HEK293 (cell line): ENCODE results near the gene SLC25A26.

Source experiments
- CTCF ChIA-PET: fragments of 350-600 bp; formaldehyde crosslinking; extraction: SDS; loops from one replicate; lab custom pipeline; 2021; ENCODE audit warnings: antibody characterized with exemption; lab: Yijun Ruan, JAX
- POLR2A ChIA-PET: fragments of 300-600 bp; formaldehyde crosslinking; extraction: SDS; loops from one replicate; lab custom pipeline; 2020; ENCODE audit warnings: antibody characterized with exemption, inconsistent platforms; lab: Yijun Ruan, JAX
- H3K27ac ChIP-seq: fragments of 200-500 bp; sonication (Bioruptor generic); 2 replicates; pipeline ENCODE4 v1.5.1; 2014; ENCODE audit warnings: low read depth, low read length, control low read depth, inconsistent platforms; ENCODE audit errors: extremely low read depth
- H3K36me3 ChIP-seq, 2 experiments: fragments of 200-500 bp in 1 of 2; sonication (Bioruptor generic) in 1 of 2; 1 replicate in 1 of 2; 2 replicates in 1 of 2; pipeline ENCODE4 v1.5.1; 2014 to 2017; ENCODE audit warnings: inconsistent platforms in 2 of 2, low read length in 2 of 2; ENCODE audit not compliant: control insufficient read depth in 2 of 2, insufficient read depth in 1 of 2
- H3K4me1 ChIP-seq: fragments of 200-500 bp; sonication (Bioruptor generic); 2 replicates; pipeline ENCODE4 v1.5.1; 2014; ENCODE audit warnings: mild to moderate bottlenecking, low read length, inconsistent platforms; ENCODE audit not compliant: control insufficient read depth, insufficient read depth
- H3K4me3 ChIP-seq: 2 replicates; pipeline ENCODE4 v1.5.1; 2011; ENCODE audit warnings: low read depth, mild to moderate bottlenecking, control low read depth, low read length, moderate library complexity
- H3K9me3 ChIP-seq: fragments of 200-500 bp; sonication (Bioruptor generic); 2 replicates; pipeline ENCODE4 v1.5.1; 2014; ENCODE audit warnings: low read depth, low read length, inconsistent platforms; ENCODE audit not compliant: control insufficient read depth, insufficient read depth
- HOXD13 ChIP-seq: sonication (generic); formaldehyde crosslinking; IDR thresholded peaks from 2 replicates; pipeline ENCODE4 v1.8.0; 2022; ENCODE audit warnings: missing genetic modification reagents, borderline replicate concordance
- SALL2 ChIP-seq: fragments of 450-650 bp; formaldehyde crosslinking; IDR thresholded peaks from 2 replicates; pipeline ENCODE4 v1.5.0; 2017; ENCODE audit warnings: missing biosample characterization, mild to moderate bottlenecking, missing genetic modification characterization, borderline replicate concordance
- ZNF114 ChIP-seq: fragments of 450-650 bp; formaldehyde crosslinking; IDR thresholded peaks from 2 replicates; pipeline ENCODE4 v1.5.0; 2017; ENCODE audit warnings: missing biosample characterization, missing genetic modification characterization
- ZNF175 ChIP-seq: fragments of 450-650 bp; formaldehyde crosslinking; IDR thresholded peaks from 2 replicates; pipeline ENCODE4 v1.5.1; 2016; ENCODE audit warnings: missing biosample characterization, missing genetic modification characterization
- ZNF266 ChIP-seq: fragments of 450-650 bp; formaldehyde crosslinking; IDR thresholded peaks from 2 replicates; pipeline ENCODE4 v1.5.1; 2016; ENCODE audit warnings: missing biosample characterization, missing genetic modification characterization, low read depth
- ZNF350 ChIP-seq: fragments of 450-650 bp; formaldehyde crosslinking; IDR thresholded peaks from 2 replicates; pipeline ENCODE4 v1.5.0; 2017; ENCODE audit warnings: missing biosample characterization, mild to moderate bottlenecking, missing genetic modification characterization
- ZNF354C ChIP-seq: fragments of 450-650 bp; formaldehyde crosslinking; IDR thresholded peaks from 2 replicates; pipeline ENCODE4 v1.5.1; 2016; ENCODE audit warnings: missing biosample characterization, missing genetic modification characterization, low read depth, borderline replicate concordance
- ZNF366 ChIP-seq: fragments of 450-650 bp; formaldehyde crosslinking; conservative IDR thresholded peaks from 2 replicates; pipeline ENCODE4 v1.5.1; 2016; ENCODE audit warnings: missing biosample characterization, missing genetic modification characterization
- ZNF501 ChIP-seq: fragments of 450-650 bp; formaldehyde crosslinking; IDR thresholded peaks from 2 replicates; pipeline ENCODE4 v1.5.1; 2016; ENCODE audit warnings: missing biosample characterization, missing genetic modification characterization
- ZNF555 ChIP-seq: fragments of 450-650 bp; formaldehyde crosslinking; conservative IDR thresholded peaks from 2 replicates; pipeline ENCODE4 v1.5.1; 2017; ENCODE audit warnings: missing biosample characterization, mild to moderate bottlenecking, missing genetic modification characterization, inconsistent platforms
- ZNF621 ChIP-seq: fragments of 450-650 bp; formaldehyde crosslinking; IDR thresholded peaks from 2 replicates; pipeline ENCODE4 v1.5.1; 2017; ENCODE audit warnings: missing biosample characterization, missing genetic modification characterization
- ZNF76 ChIP-seq: fragments of 450-650 bp; formaldehyde crosslinking; IDR thresholded peaks from 2 replicates; pipeline ENCODE4; 2016; ENCODE audit warnings: low read depth, missing biosample characterization, missing genetic modification characterization, borderline replicate concordance
- ZXDB ChIP-seq: fragments of 450-650 bp; formaldehyde crosslinking; IDR thresholded peaks from 2 replicates; pipeline ENCODE4 v1.5.1; 2016; ENCODE audit warnings: missing biosample characterization, missing genetic modification characterization
- TF ChIP-seq, protein P1 (sequence below): fragments of 450-650 bp; IDR thresholded peaks from 2 replicates; pipeline ENCODE4 v1.5.1; 2018; ENCODE audit warnings: missing biosample characterization, mild to moderate bottlenecking, missing genetic modification characterization
- TF ChIP-seq, protein P2 (sequence below): fragments of 450-650 bp; formaldehyde crosslinking; IDR thresholded peaks from 2 replicates; pipeline ENCODE4 v1.5.1; 2016; ENCODE audit warnings: missing biosample characterization, missing genetic modification characterization
- TF ChIP-seq, protein P3 (sequence below): fragments of 450-650 bp; formaldehyde crosslinking; IDR thresholded peaks from 2 replicates; pipeline ENCODE4 v1.5.1; 2017; ENCODE audit warnings: missing biosample characterization, missing genetic modification characterization
- TF ChIP-seq, protein P4 (sequence below): fragments of 450-650 bp; formaldehyde crosslinking; IDR thresholded peaks from 2 replicates; pipeline ENCODE4 v1.5.1; 2017; ENCODE audit warnings: missing biosample characterization, missing genetic modification characterization
- TF ChIP-seq, protein P5 (sequence below): fragments of 450-650 bp; formaldehyde crosslinking; IDR thresholded peaks from 2 replicates; pipeline ENCODE4 v1.5.1; 2016; ENCODE audit warnings: missing biosample characterization, missing genetic modification characterization, borderline replicate concordance
- TF ChIP-seq, protein P6 (sequence below): fragments of 450-650 bp; formaldehyde crosslinking; IDR thresholded peaks from 2 replicates; pipeline ENCODE4 v1.5.1; 2016; ENCODE audit warnings: missing biosample characterization, missing genetic modification characterization, borderline replicate concordance

The SLC25A26 gene

DNA sequence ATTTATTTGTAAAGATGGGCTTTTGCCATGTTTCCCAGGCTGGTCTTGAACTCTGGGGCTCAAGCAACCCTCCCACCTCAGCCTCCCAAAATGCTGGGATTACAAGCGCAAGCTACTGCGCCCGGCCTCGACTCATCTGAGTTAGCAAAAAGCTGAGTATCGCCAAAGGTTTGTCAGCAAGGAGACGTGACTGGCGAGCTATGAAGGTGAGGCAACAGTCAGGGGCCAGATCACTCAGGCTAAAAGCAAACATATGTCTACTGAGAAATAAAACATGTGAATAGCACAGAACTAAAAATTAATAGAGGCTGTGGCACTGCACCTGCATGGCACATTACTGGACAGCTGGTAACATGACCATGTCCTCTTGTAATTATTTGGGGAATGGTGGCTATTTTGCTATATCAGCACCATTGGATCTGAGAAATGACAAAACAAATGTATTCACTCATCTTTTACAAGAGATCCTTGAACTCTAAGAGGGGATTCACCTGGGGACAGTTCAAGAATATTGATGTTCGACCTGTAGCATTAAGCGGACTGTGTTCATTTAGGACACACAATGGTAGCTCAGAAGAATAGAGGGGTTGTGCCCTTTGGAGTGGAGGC is 10.0 kb upstream of the SLC25A26 start:
- ChIA-PET CTCF (interaction anchor here (0.6 kb wide), 1 partner anchor 67 kb away, joined by 3 read pairs; no protein-coding TSS in a partner anchor), POLR2A (no interaction called here)
- Histone ChIP-seq H3K4me1 (no peaks in the 10 kb centered on the region), H3K9me3 (no peaks in the 10 kb centered on the region), H3K4me3 (no peak overlapping the region), H3K36me3 (no peaks in the 10 kb centered on the region), H3K27ac (no peak overlapping the region)
- TF ChIP-seq, protein P1, sequence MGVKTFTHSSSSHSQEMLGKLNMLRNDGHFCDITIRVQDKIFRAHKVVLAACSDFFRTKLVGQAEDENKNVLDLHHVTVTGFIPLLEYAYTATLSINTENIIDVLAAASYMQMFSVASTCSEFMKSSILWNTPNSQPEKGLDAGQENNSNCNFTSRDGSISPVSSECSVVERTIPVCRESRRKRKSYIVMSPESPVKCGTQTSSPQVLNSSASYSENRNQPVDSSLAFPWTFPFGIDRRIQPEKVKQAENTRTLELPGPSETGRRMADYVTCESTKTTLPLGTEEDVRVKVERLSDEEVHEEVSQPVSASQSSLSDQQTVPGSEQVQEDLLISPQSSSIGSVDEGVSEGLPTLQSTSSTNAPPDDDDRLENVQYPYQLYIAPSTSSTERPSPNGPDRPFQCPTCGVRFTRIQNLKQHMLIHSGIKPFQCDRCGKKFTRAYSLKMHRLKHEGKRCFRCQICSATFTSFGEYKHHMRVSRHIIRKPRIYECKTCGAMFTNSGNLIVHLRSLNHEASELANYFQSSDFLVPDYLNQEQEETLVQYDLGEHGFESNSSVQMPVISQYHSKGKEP (tag by site-specific recombination) = no peak
- no peak for TF ChIP-seq ZNF76 (tag by site-specific recombination)
- no peak for TF ChIP-seq SALL2 (tag by site-specific recombination)
- TF ChIP-seq, protein P2, sequence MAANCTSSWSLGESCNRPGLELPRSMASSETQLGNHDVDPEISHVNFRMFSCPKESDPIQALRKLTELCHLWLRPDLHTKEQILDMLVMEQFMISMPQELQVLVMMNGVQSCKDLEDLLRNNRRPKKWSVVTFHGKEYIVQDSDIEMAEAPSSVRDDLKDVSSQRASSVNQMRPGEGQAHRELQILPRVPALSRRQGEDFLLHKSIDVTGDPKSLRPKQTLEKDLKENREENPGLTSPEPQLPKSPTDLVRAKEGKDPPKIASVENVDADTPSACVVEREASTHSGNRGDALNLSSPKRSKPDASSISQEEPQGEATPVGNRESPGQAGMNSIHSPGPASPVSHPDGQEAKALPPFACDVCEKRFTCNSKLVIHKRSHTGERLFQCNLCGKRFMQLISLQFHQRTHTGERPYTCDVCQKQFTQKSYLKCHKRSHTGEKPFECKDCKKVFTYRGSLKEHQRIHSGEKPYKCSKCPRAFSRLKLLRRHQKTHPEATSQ (tag by site-specific recombination) = no peak
- no peak for TF ChIP-seq ZNF366 (tag by site-specific recombination)
- TF ChIP-seq, protein P3, sequence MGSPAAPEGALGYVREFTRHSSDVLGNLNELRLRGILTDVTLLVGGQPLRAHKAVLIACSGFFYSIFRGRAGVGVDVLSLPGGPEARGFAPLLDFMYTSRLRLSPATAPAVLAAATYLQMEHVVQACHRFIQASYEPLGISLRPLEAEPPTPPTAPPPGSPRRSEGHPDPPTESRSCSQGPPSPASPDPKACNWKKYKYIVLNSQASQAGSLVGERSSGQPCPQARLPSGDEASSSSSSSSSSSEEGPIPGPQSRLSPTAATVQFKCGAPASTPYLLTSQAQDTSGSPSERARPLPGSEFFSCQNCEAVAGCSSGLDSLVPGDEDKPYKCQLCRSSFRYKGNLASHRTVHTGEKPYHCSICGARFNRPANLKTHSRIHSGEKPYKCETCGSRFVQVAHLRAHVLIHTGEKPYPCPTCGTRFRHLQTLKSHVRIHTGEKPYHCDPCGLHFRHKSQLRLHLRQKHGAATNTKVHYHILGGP (tag by site-specific recombination) = no peak
- no peak for TF ChIP-seq HOXD13 (CRISPR knock-in tag)
- no peak for TF ChIP-seq ZNF350
- TF ChIP-seq, protein P4, sequence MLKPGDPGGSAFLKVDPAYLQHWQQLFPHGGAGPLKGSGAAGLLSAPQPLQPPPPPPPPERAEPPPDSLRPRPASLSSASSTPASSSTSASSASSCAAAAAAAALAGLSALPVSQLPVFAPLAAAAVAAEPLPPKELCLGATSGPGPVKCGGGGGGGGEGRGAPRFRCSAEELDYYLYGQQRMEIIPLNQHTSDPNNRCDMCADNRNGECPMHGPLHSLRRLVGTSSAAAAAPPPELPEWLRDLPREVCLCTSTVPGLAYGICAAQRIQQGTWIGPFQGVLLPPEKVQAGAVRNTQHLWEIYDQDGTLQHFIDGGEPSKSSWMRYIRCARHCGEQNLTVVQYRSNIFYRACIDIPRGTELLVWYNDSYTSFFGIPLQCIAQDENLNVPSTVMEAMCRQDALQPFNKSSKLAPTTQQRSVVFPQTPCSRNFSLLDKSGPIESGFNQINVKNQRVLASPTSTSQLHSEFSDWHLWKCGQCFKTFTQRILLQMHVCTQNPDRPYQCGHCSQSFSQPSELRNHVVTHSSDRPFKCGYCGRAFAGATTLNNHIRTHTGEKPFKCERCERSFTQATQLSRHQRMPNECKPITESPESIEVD (tag by site-specific recombination) = no peak
- TF ChIP-seq ZNF114 = no peak
- no peak for TF ChIP-seq ZNF175
- TF ChIP-seq, protein P5, sequence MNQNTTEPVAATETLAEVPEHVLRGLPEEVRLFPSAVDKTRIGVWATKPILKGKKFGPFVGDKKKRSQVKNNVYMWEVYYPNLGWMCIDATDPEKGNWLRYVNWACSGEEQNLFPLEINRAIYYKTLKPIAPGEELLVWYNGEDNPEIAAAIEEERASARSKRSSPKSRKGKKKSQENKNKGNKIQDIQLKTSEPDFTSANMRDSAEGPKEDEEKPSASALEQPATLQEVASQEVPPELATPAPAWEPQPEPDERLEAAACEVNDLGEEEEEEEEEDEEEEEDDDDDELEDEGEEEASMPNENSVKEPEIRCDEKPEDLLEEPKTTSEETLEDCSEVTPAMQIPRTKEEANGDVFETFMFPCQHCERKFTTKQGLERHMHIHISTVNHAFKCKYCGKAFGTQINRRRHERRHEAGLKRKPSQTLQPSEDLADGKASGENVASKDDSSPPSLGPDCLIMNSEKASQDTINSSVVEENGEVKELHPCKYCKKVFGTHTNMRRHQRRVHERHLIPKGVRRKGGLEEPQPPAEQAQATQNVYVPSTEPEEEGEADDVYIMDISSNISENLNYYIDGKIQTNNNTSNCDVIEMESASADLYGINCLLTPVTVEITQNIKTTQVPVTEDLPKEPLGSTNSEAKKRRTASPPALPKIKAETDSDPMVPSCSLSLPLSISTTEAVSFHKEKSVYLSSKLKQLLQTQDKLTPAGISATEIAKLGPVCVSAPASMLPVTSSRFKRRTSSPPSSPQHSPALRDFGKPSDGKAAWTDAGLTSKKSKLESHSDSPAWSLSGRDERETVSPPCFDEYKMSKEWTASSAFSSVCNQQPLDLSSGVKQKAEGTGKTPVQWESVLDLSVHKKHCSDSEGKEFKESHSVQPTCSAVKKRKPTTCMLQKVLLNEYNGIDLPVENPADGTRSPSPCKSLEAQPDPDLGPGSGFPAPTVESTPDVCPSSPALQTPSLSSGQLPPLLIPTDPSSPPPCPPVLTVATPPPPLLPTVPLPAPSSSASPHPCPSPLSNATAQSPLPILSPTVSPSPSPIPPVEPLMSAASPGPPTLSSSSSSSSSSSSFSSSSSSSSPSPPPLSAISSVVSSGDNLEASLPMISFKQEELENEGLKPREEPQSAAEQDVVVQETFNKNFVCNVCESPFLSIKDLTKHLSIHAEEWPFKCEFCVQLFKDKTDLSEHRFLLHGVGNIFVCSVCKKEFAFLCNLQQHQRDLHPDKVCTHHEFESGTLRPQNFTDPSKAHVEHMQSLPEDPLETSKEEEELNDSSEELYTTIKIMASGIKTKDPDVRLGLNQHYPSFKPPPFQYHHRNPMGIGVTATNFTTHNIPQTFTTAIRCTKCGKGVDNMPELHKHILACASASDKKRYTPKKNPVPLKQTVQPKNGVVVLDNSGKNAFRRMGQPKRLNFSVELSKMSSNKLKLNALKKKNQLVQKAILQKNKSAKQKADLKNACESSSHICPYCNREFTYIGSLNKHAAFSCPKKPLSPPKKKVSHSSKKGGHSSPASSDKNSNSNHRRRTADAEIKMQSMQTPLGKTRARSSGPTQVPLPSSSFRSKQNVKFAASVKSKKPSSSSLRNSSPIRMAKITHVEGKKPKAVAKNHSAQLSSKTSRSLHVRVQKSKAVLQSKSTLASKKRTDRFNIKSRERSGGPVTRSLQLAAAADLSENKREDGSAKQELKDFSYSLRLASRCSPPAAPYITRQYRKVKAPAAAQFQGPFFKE (tag by site-specific recombination) = no peak
- no peak for TF ChIP-seq ZNF354C (tag by site-specific recombination)
- TF ChIP-seq ZXDB (tag by site-specific recombination) = no peak
- TF ChIP-seq ZNF621 (tag by site-specific recombination) = no peak
- no peak for TF ChIP-seq ZNF266 (tag by site-specific recombination)
- no peak for TF ChIP-seq ZNF555 (tag by site-specific recombination)
- TF ChIP-seq ZNF501 = no peak
- TF ChIP-seq, protein P6, sequence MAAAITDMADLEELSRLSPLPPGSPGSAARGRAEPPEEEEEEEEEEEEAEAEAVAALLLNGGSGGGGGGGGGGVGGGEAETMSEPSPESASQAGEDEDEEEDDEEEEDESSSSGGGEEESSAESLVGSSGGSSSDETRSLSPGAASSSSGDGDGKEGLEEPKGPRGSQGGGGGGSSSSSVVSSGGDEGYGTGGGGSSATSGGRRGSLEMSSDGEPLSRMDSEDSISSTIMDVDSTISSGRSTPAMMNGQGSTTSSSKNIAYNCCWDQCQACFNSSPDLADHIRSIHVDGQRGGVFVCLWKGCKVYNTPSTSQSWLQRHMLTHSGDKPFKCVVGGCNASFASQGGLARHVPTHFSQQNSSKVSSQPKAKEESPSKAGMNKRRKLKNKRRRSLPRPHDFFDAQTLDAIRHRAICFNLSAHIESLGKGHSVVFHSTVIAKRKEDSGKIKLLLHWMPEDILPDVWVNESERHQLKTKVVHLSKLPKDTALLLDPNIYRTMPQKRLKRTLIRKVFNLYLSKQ (tag by site-specific recombination) = no peak
